ENCODE data around the gene MAG. TPM values are rescaled to one million over a fixed set of nuclear protein-coding genes. Genes with fewer than 3 reads are reported as not detected.

MAG gene
- total and polyA plus RNA-seq, 10 of the 15 experiments (the other 5 are each of a cell fraction or from before 2014, with no cell fraction given) = 0.03 to 0.82 (median 0.17) TPM; not detected in 2

DNA sequence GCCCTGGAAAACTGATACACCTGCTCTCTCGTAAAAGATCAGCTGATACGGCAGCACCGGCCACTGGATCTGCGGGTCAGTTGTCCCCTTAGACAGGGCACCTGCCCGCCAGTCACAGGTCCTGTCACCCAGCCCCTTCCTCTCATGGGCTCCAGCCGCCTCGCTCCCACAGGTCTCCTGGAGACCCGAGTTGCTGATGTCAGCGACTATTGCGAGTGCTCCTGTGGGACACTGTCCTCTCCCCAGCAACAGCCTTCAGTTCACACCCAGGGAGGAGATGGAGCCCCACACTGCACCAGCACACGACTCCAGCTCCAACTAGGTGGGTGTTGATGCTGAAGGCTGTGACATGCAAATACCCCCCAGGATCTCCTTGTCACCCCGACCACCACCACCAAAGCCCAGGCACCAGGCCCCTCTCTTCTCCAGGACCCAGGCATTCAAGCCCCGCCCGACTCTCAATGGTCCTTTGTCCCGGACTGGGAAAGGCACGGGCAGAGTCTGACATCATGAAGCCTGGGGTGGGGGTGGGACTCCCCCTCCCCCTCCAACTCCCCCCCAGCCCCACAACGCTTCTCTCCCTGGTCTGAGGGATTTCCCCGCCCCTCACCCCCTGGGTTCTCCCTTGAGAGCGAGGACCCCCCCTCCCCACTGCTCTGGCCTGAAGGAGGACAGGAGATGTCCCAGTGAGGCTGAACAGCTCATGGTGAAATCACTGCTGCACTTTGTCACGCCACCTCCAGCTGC is 1.4 kb upstream of the MAG start:
- no peak for DNase-seq (ENCODE audit: low read depth, low spot score)
- WGBS (ENCODE audit: insufficient coverage, insufficient replicate concordance, low lambda C conversion rate, missing lambda C conversion rate) = 60% methylated on average over 15 of the region's 20 CpGs
- TF ChIP-seq BRCA1 (IDR thresholded peaks at IDR 0.05; ENCODE audit: low read depth, low read length) = no peak
- TF ChIP-seq, protein P1, sequence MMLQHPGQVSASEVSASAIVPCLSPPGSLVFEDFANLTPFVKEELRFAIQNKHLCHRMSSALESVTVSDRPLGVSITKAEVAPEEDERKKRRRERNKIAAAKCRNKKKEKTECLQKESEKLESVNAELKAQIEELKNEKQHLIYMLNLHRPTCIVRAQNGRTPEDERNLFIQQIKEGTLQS (IDR thresholded peaks at IDR 0.05; ENCODE audit: borderline replicate concordance, extremely low read depth, low read depth, low read length) = no peak
- no peak for TF ChIP-seq SPI1 (IDR thresholded peaks at IDR 0.05; ENCODE audit: borderline replicate concordance, insufficient read depth, low read depth, low read length)
- TF ChIP-seq, protein P2, sequence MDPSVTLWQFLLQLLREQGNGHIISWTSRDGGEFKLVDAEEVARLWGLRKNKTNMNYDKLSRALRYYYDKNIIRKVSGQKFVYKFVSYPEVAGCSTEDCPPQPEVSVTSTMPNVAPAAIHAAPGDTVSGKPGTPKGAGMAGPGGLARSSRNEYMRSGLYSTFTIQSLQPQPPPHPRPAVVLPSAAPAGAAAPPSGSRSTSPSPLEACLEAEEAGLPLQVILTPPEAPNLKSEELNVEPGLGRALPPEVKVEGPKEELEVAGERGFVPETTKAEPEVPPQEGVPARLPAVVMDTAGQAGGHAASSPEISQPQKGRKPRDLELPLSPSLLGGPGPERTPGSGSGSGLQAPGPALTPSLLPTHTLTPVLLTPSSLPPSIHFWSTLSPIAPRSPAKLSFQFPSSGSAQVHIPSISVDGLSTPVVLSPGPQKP (IDR thresholded peaks at IDR 0.05; ENCODE audit: low read depth, low read length) = no peak
- no peak for TF ChIP-seq ASH2L (IDR thresholded peaks at IDR 0.05; ENCODE audit: borderline replicate concordance, low read depth)
- TF ChIP-seq, protein P3, sequence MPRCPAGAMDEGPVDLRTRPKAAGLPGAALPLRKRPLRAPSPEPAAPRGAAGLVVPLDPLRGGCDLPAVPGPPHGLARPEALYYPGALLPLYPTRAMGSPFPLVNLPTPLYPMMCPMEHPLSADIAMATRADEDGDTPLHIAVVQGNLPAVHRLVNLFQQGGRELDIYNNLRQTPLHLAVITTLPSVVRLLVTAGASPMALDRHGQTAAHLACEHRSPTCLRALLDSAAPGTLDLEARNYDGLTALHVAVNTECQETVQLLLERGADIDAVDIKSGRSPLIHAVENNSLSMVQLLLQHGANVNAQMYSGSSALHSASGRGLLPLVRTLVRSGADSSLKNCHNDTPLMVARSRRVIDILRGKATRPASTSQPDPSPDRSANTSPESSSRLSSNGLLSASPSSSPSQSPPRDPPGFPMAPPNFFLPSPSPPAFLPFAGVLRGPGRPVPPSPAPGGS (IDR thresholded peaks at IDR 0.05; ENCODE audit: borderline replicate concordance, insufficient read depth, low read depth, low read length, poor library complexity, severe bottlenecking) = no peak
- TF ChIP-seq, protein P4, sequence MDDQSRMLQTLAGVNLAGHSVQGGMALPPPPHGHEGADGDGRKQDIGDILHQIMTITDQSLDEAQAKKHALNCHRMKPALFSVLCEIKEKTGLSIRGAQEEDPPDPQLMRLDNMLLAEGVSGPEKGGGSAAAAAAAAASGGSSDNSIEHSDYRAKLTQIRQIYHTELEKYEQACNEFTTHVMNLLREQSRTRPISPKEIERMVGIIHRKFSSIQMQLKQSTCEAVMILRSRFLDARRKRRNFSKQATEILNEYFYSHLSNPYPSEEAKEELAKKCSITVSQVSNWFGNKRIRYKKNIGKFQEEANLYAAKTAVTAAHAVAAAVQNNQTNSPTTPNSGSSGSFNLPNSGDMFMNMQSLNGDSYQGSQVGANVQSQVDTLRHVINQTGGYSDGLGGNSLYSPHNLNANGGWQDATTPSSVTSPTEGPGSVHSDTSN (IDR thresholded peaks at IDR 0.05; ENCODE audit: insufficient replicate concordance, low read depth, low read length) = no peak
- TF ChIP-seq NFYA (IDR thresholded peaks at IDR 0.05; ENCODE audit: borderline replicate concordance, low read depth, low read length) = no peak
- no peak for TF ChIP-seq HDAC6 (IDR thresholded peaks at IDR 0.05; ENCODE audit: unreplicated experiment)
- TF ChIP-seq TCF3 (IDR thresholded peaks at IDR 0.05; ENCODE audit: borderline replicate concordance, insufficient read depth, low read depth, low read length) = no peak
- no peaks in the 10 kb centered on the region for H3K9me3 ChIP-seq (replicated peaks; ENCODE audit: control insufficient read depth, insufficient read depth, low read length)
- H3K27me3 ChIP-seq (replicated peaks in 1 of 2; ENCODE audit: control insufficient read depth in 2 of 2, insufficient read depth in 2 of 2, low read length in 1 of 2) = no peaks in the 10 kb centered on the region; a peak in 1 of 4 replicates
- CTCF ChIA-PET = no interaction called here
- no peak overlapping the region for H3K9ac ChIP-seq (ENCODE audit: control insufficient read depth, insufficient read depth, low read length)
- no peaks in the 10 kb centered on the region for H3K79me2 ChIP-seq (ENCODE audit: control insufficient read depth, insufficient read depth, low read length)
- H3K4me3 ChIP-seq = no peak overlapping the region
- intact Hi-C loops (cut with micrococcal nuclease; ENCODE audit: unreplicated experiment) (no loop called here), in situ Hi-C loops (cut with MboI) (no loop called here)
- no peaks in the 10 kb centered on the region for H4K20me1 ChIP-seq (ENCODE audit: control insufficient read depth, insufficient read depth)
- no peak for ATAC-seq
- SMC1A ChIA-PET (ENCODE audit: uncharacterized antibody, unreplicated experiment) = no interaction called here
- H3K4me2 ChIP-seq (ENCODE audit: control insufficient read depth, insufficient read depth) = no peak overlapping the region
- BruUV-seq (replicated peaks) = no TSS peak
- FAIRE-seq = no peak
- H3K27ac ChIP-seq (ENCODE audit: control insufficient read depth, insufficient read depth) = no peak overlapping the region
- no peaks in the 10 kb centered on the region for H3K36me3 ChIP-seq (ENCODE audit: control insufficient read depth in 2 of 2, insufficient read depth in 2 of 2, low read length in 1 of 2)
- POLR2A ChIA-PET = no interaction called here
- H2AFZ ChIP-seq (ENCODE audit: control insufficient read depth, low read depth, low read length) = no peak overlapping the region
- peaks cover 1% of the 10 kb centered on the region for H3K4me1 ChIP-seq (ENCODE audit: control insufficient read depth, insufficient read depth, low read length)
- RAD21 ChIA-PET (ENCODE audit: unreplicated experiment) = no interaction called here

Data from GM12878 (cell line).